Glutamatergic neuron (in vitro differentiated cells): ENCODE results near the gene PIK3CG. TPM values are rescaled to one million over a fixed set of nuclear protein-coding genes. Genes with fewer than 3 reads are reported as not detected.
"Not testable (repeated sequence)": the region's sequence is repeated elsewhere in the genome, so short reads cannot be mapped to it uniquely, and the experiment has no call there.

Experiments
- DNase-seq: peaks from one replicate; pipeline ENCODE4 v3.0.0; 2022
- H3K27ac Mint-ChIP-seq: one replicate; pipeline ENCODE4 v1.8.0; 2020; ENCODE audit warnings: mild to moderate bottlenecking, mixed read lengths, inconsistent platforms; ENCODE audit not compliant: unreplicated experiment
- H3K27me3 Mint-ChIP-seq: one replicate; pipeline ENCODE4 v1.8.0; 2020; ENCODE audit warnings: mild to moderate bottlenecking, moderate library complexity, mixed read lengths, inconsistent platforms; ENCODE audit not compliant: unreplicated experiment
- H3K36me3 Mint-ChIP-seq: one replicate; pipeline ENCODE4 v1.8.0; 2020; ENCODE audit warnings: mild to moderate bottlenecking, mixed read lengths, inconsistent platforms; ENCODE audit not compliant: unreplicated experiment
- H3K4me1 Mint-ChIP-seq: one replicate; pipeline ENCODE4 v1.8.0; 2020; ENCODE audit warnings: mild to moderate bottlenecking, low read depth, mixed read lengths, inconsistent platforms; ENCODE audit not compliant: unreplicated experiment
- H3K4me3 Mint-ChIP-seq: one replicate; pipeline ENCODE4 v1.8.0; 2020; ENCODE audit warnings: mild to moderate bottlenecking, mixed read lengths, inconsistent platforms; ENCODE audit not compliant: unreplicated experiment
- H3K9me3 Mint-ChIP-seq: one replicate; pipeline ENCODE4 v1.8.0; 2020; ENCODE audit warnings: mild to moderate bottlenecking, moderate library complexity, mixed read lengths, inconsistent platforms; ENCODE audit not compliant: unreplicated experiment
- total RNA-seq: library from RNA; stranded (reverse); fragmentation: NEBNext Ultra II Directional; extraction: Animal tissue kit (Norgen Biotek cat#: 25700); gene quantifications from one replicate; pipeline ENCODE4 v1.2.1, GENCODE V29; 2021; ENCODE audit not compliant: unreplicated experiment
- TF ChIP-seq, protein P1 (sequence below): fragments of 200-600 bp; sonication (generic); IDR thresholded peaks from one replicate; pipeline ENCODE4 v1.5.0; 2021; ENCODE audit not compliant: partially characterized antibody, unreplicated experiment

Gene PIK3CG
- total RNA-seq, 1 donor from 2014 or later = not detected

DNA sequence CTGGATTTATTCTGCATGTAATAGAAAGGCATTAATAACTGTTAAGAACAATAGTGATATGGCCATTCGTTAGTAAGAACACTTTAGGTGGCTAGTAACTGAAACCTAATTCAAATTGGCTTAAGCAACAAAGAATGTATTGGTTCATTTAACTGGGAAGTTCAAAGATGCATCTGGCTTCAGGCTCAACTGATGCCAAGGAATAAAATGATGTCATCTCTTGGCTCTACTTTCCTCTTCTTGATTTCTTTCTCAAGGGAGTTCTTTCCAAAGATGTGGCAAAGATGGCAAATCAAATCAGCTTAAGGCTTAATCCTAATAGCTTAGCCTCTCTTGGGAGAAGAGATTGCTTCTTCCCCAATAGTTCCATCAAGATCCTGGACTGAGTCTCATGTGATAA is 51.6 kb downstream of the PIK3CG start:
- peaks cover 2% of the 10 kb centered on the region for H3K9me3 Mint-ChIP-seq
- no peak overlapping the region for H3K27ac Mint-ChIP-seq
- TF ChIP-seq, protein P1, sequence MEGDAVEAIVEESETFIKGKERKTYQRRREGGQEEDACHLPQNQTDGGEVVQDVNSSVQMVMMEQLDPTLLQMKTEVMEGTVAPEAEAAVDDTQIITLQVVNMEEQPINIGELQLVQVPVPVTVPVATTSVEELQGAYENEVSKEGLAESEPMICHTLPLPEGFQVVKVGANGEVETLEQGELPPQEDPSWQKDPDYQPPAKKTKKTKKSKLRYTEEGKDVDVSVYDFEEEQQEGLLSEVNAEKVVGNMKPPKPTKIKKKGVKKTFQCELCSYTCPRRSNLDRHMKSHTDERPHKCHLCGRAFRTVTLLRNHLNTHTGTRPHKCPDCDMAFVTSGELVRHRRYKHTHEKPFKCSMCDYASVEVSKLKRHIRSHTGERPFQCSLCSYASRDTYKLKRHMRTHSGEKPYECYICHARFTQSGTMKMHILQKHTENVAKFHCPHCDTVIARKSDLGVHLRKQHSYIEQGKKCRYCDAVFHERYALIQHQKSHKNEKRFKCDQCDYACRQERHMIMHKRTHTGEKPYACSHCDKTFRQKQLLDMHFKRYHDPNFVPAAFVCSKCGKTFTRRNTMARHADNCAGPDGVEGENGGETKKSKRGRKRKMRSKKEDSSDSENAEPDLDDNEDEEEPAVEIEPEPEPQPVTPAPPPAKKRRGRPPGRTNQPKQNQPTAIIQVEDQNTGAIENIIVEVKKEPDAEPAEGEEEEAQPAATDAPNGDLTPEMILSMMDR = no peak
- DNase-seq = no peak
- no peak overlapping the region for H3K4me3 Mint-ChIP-seq
- H3K27me3 Mint-ChIP-seq = peaks cover 2% of the 10 kb centered on the region
- H3K36me3 Mint-ChIP-seq = peaks cover 7% of the 10 kb centered on the region
- H3K4me1 Mint-ChIP-seq = no peaks in the 10 kb centered on the region

DNA sequence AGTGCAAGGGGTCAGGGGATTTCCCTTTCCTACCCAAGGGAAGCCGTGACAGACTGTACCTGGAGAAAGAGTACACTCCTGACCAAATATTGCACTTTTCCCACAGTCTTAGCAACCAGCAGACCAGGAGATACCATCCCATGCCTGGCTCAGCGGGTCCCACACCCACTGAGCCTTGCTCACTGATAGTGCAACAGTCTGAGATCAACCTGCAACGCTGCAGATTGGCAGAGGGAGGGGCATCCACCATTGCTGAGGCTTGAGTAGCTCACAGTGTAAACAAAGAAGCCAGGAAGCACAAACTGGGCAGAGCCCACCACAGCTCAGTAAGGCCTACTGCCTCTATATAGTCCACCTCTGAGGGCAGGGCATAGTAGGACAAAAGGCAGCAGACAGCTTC is 53.9 kb downstream of the PIK3CG start:
- H3K36me3 Mint-ChIP-seq = peaks cover 7% of the 10 kb centered on the region
- H3K4me3 Mint-ChIP-seq = no peak overlapping the region
- no peaks in the 10 kb centered on the region for H3K4me1 Mint-ChIP-seq
- H3K27me3 Mint-ChIP-seq = peaks cover 2% of the 10 kb centered on the region
- TF ChIP-seq, protein P1 = no peak
- no peak overlapping the region for H3K27ac Mint-ChIP-seq
- no peak for DNase-seq
- H3K9me3 Mint-ChIP-seq = no peaks in the 10 kb centered on the region

DNA sequence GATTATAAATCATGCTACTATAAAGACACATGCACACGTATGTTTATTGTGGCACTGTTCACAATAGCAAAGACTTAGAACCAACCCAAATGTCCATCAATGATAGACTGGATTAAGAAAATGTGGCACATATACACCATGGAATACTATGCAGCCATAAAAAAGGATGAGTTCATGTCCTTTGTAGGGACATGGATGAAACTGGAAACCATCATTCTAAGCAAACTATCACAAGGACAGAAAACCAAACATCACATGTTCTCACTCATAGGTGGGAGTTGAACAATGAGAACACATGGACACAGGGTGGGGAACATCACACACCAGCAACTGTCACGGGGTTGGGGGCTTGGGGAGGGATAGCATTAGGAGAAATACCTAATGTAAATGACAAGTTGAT is 59.4 kb downstream of the PIK3CG start:
- not testable (repeated sequence) for H3K4me1 Mint-ChIP-seq, H3K27me3 Mint-ChIP-seq, DNase-seq, H3K9me3 Mint-ChIP-seq, H3K27ac Mint-ChIP-seq, H3K4me3 Mint-ChIP-seq, H3K36me3 Mint-ChIP-seq

DNA sequence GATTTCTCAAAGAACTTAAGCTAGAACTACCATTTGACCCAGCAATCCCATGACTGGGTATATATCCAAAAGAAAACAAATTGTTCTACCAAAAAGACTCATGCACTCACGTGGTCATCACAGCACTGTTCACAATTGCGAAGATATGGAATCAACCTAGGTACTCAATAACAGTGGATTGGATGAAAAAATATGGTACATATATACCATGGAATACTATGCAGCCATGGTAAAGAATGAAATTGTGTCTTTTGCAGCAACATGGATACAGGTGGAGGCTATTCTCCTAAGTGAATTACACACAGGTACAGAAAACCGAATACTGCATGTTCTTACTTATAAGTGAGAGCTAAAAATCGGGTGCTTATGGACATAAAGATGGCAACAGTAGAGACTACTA is 61.8 kb downstream of the PIK3CG start:
- H3K27ac Mint-ChIP-seq = no peak overlapping the region

DNA sequence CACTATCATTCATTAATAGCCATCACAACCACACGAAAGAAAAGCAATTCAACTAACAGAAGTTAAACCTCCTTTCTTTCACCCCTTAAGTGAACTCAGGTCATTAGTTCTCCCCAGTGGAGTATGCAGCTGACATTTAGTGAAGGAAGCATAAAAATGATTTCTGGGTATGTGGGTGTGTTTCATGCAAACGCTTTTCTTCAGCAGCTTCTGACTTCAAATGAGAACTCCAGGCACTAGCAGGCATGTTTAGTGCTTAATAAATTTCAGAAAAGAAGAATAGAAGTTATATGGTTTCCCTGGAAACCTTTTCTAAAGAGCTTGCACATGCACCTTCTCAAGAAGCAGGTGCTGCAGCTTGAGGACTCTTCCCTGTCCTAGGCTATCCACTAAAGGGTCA is 62.5 kb downstream of the PIK3CG start:
- Mint-ChIP-seq H3K27me3 (no peaks in the 10 kb centered on the region), H3K27ac (no peak overlapping the region), H3K4me1 (no peaks in the 10 kb centered on the region), H3K9me3 (no peaks in the 10 kb centered on the region), H3K4me3 (no peak overlapping the region), H3K36me3 (no peaks in the 10 kb centered on the region)
- TF ChIP-seq, protein P1 = no peak
- no peak for DNase-seq

More for the DNA sequence above, 61.8 kb downstream of the PIK3CG start:
- no peak for DNase-seq
- Mint-ChIP-seq H3K9me3 (no peaks in the 10 kb centered on the region), H3K4me1 (no peaks in the 10 kb centered on the region), H3K36me3 (no peaks in the 10 kb centered on the region), H3K27me3 (no peaks in the 10 kb centered on the region), H3K4me3 (no peak overlapping the region)
- TF ChIP-seq, protein P1 = no peak

DNA sequence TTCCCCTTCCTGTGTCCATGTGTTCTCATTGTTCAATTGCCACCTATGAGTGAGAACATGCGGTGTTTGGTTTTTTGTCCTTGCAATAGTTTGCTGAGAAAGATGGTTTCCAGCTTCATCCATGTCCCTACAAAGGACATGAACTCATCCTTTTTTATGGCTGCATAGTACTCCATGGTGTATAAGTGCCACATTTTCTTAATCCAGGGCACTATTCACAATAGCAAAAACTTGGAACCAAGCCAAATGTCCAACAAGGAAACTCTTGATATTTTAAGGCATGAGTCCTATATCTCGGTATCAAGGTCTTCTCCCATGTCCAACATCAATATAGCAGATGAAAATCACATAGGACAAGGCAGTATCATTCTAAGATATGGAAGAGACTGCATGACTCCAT is 64.5 kb downstream of the PIK3CG start:
- not testable (repeated sequence) for H3K36me3 Mint-ChIP-seq, H3K27me3 Mint-ChIP-seq, H3K27ac Mint-ChIP-seq, H3K4me1 Mint-ChIP-seq, H3K4me3 Mint-ChIP-seq, H3K9me3 Mint-ChIP-seq, DNase-seq
